Stimulated activated CD4-positive, alpha-beta T cell treated with anti-CD3 and anti-CD28 coated beads, Interleukin-2, amount 100 ng/mL, for 24 hours (primary cell): ENCODE results near the gene COL4A5.

ENCODE experiments used
- DNase-seq, 2 donors: peaks; one replicate each; pipeline ENCODE4 v3.0.0-alpha.2; 2020

Gene COL4A5

GRCh38 chrX:108664701-108665100 is 225.1 kb downstream of the COL4A5 start:
- DNase-seq, result no peak

- DNase-seq, result no peak
These were observed 226.5 kb downstream of the COL4A5 start for GRCh38 chrX:108666101-108666500.

GRCh38 chrX:108671526-108671925 is 231.9 kb downstream of the COL4A5 start:
- DNase-seq, result no peak

GRCh38 chrX:108696690-108697089 is 257.1 kb downstream of the COL4A5 start:
- DNase-seq, result no peak

- no peak for DNase-seq
These were observed 259.7 kb downstream of the COL4A5 start for GRCh38 chrX:108699368-108699767.

GRCh38 chrX:108701633-108702032 is 262.0 kb downstream of the COL4A5 start:
- no peak for DNase-seq

GRCh38 chrX:108702530-108702929 is 262.9 kb downstream of the COL4A5 start:
- no peak for DNase-seq

- DNase-seq, result no peak
These were observed 265.2 kb downstream of the COL4A5 start for GRCh38 chrX:108704839-108705238.

GRCh38 chrX:108712886-108713285 is 273.2 kb downstream of the COL4A5 start:
- no peak for DNase-seq

- DNase-seq, result no peak
These were observed 282.9 kb downstream of the COL4A5 start for GRCh38 chrX:108722561-108722960.

GRCh38 chrX:108726748-108727147 is 287.1 kb downstream of the COL4A5 start:
- no peak for DNase-seq

- no peak for DNase-seq
These were observed 291.5 kb downstream of the COL4A5 start for GRCh38 chrX:108731153-108731552.

- DNase-seq, result no peak
These were observed 293.1 kb downstream of the COL4A5 start for GRCh38 chrX:108732630-108733321.

GRCh38 chrX:108734426-108734825 is 294.8 kb downstream of the COL4A5 start:
- DNase-seq, result no peak

- no peak for DNase-seq
These were observed 295.5 kb downstream of the COL4A5 start for GRCh38 chrX:108735091-108735678.

- DNase-seq, result no peak
These were observed 296.3 kb downstream of the COL4A5 start for GRCh38 chrX:108735679-108736508.

GRCh38 chrX:108736509-108737479 is 297.2 kb downstream of the COL4A5 start, which contains the start of gene IRS4:
Gene IRS4, minus strand, starts transcription at chrX:108736563.
- DNase-seq, result no peak

- DNase-seq, result no peak
These were observed 298.1 kb downstream of the COL4A5 start for GRCh38 chrX:108737754-108738153.

- DNase-seq, result no peak
These were observed 300.7 kb downstream of the COL4A5 start for GRCh38 chrX:108740299-108740774.
